HG03097 (cell line): ENCODE data around the gene MAP6.

Experiments
- ATAC-seq: cut with Tn5 transposase; IDR thresholded peaks from one replicate; pipeline ENCODE4 v1.9.1; 2021; ENCODE audit not compliant: unreplicated experiment, low FRiP score

MAP6 gene

DNA sequence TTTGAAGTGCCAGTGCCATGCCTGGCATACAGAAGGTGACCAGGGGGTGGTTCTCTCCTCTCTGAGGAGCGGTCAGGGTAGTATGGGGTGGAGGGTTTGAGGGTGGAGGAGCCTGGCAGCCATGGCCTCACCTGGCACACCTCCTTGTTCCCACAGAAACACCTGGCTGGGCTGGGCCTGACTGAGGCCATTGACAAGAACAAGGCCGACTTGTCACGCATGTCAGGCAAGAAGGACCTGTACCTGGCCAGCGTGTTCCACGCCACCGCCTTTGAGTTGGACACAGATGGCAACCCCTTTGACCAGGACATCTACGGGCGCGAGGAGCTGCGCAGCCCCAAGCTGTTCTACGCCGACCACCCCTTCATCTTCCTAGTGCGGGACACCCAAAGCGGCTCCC lies 97.2 kb downstream of the MAP6 start:
- ATAC-seq, result no peak

DNA sequence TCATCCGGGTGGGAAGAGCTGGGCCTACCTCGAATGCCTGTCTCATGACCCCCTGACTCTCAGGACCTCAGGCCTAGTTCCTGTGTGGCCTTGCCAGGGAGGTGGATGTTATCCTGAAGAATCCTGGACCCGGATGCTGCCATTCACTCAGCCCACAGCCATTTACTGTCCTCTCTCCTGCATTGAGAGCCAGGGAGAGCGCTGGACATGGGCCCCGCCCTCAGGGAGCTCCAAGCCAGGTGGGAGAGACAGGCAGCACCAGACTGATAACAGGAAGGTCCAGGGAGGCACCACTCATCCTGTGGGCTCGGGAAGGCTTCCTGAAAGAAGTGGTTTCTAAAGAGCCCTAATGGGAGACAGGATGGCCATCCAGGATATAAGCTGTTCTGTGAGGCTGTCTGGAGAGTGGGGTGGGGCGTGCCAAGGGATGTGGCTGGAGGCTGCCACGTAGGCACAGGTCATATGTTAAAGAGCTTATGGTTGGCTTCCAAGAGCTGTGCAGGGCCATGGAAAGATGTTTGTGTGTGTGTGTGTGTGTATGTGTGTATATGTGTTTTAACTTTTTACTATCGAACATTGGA lies 98.2 kb downstream of the MAP6 start:
- ATAC-seq, result no peak

DNA sequence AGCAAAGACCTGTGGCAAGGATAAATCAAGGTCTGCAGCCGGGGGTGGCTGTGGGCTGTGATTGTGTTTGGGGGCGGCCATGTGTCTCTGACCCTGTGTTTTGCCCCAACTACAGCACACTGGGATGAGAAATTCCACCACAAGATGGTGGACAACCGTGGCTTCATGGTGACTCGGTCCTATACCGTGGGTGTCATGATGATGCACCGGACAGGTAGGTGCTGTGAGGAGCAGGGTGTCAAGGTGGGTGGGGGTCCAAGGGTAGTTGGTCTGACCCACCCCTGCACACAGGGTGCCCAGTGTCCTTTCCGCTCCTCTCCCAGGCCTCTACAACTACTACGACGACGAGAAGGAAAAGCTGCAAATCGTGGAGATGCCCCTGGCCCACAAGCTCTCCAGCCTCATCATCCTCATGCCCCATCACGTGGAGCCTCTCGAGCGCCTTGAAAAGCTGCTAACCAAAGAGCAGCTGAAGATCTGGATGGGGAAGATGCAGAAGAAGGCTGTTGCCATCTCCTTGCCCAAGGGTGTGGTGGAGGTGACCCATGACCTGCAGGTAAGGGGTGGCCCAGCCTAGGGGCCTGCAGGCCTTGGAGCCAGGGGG lies 100.1 kb downstream of the MAP6 start:
- no peak for ATAC-seq

DNA sequence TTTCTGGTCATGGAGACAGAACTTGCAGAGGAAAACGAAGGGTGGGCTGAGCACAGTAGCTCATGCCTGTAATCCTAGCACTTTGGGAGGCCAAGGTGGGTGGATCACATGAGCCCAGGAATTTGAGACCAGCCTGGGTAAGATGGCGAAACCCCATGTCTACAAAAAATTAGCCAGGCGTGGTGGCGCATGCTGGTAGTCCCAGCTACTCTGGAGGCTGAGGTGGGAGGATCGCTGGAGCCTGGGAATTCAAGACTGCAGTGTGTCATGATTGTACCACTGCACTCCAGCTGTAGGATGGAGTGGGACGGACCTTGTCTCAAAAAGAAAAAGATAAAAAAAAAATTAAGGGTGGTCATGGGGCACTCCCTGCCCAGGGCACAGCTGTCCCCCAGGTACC lies 100.9 kb downstream of the MAP6 start:
- no peak for ATAC-seq

DNA sequence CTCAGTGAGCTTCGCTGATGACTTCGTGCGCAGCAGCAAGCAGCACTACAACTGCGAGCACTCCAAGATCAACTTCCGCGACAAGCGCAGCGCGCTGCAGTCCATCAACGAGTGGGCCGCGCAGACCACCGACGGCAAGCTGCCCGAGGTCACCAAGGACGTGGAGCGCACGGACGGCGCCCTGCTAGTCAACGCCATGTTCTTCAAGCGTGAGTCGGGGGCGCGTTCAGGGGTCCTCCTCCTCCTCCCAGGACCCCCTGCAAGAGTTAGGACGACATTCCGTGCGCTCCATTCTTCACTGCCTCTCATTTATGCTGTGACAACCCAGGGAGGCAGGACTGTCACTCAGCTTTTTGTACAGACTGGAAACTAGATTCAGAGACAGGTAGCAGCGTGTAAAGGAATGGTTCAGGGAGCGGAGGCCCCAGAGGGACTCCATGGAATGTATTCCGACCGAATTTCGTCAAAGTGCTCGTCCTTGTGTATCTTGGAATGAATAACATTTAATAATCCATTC lies 102.0 kb downstream of the MAP6 start:
- no peak for ATAC-seq

DNA sequence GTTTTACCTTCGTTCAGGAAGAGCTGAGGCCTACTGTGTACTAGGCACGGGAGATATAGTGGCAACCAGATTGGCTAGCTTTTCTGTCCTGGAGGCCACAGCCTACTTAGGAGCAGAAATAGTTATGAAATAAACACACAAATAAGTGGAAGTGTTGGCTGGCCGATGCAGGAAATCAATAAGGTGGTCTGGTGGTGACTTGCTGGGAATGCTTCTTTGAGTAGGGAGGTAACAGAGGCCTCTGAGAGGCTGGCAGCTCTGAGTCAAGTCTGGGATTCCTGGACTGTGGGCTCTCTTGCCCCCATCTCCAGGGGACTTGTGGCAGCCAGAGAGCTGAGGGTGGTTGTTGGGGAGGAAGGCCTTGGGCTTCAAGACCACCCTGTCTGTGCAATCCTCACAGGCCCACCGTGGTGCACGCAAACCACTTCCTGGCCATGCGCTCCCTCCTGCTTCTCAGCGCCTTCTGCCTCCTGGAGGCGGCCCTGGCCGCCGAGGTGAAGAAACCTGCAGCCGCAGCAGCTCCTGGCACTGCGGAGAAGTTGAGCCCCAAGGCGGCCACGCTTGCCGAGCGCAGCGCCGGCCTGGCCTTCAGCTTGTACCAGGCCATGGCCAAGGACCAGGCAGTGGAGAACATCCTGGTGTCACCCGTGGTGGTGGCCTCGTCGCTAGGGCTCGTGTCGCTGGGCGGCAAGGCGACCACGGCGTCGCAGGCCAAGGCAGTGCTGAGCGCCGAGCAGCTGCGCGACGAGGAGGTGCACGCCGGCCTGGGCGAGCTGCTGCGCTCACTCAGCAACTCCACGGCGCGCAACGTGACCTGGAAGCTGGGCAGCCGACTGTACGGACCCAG lies 102.7 kb downstream of the MAP6 start:
- no peak for ATAC-seq

DNA sequence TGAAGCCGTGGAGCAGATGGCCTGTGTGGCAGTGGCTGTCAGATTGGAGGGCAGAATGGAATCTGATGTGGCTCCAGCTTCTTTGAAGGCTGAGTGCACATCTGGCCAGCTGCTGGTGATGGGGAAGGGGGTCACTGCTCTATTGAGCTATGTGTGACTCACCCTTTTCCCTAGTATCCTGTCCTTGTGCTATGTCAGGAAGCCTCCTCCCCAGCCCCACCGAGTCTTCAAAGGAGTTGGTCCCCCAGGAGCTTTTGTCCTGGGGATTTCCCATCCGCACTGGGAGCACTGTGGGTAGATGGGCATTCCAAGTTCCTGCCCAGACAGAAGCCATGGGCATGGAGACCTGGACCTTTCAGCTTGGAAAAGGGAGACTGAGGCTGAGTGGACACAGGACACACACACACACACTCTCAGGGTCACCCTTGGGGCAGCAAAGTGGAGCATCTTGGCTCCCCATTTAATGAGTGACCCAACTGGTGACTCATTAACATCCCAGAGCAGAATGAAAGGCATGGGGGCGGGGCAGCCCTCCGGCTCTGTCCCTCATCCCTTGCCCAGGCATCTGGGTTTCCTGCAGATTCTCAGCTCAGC lies 103.5 kb downstream of the MAP6 start:
- no peak for ATAC-seq

DNA sequence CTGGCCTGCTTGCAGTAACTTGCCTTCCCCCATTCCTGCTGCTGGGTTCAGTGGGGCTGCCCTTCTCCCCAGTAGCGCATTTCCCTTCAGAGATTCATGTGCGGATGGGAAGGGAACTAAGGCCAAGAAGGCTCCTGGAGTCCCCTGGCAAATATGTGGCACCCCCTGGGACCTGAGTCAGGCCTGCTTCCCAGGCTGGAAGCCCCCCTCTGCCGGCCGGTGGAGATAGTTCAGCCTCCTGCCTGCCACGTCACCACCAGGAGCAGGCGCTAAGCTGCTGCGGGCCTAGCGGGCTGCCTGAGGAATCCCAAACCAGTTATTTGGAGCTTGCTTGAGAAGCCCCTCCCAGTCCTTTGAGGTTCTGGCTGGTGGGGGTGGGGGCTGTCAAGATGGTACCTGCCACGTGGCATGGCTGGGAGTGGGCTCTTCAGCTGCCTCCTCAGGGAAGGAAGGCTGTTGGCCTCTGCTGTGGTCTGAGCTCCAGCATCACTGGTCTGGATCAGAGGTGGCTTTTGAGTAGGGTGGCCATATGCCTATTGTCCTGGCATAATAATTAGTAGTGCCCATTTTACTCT lies 104.8 kb downstream of the MAP6 start:
- no peak for ATAC-seq

DNA sequence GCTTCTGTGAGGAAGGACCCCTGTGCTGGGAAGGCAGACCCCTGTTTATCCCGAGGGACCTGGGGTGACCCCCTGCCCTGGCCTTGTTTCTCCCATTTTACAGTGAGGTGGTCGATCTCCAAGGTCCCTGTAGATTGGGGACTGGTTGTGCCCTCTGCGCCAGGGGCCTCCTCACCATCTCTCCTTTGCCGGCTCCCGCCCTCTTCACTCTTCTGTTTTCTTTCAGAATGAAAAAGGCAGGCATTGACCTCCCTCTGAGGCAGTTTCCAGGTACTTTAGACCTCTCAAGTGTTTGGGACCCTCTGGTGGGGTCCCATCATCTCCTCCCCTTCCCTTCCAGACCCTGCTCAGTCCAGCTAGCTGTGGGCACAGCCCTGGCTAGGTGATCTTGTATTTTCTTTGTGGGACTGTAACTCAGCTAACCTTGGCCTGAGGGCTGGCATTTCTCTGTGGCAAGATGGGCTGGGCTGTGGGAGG lies 105.3 kb downstream of the MAP6 start:
- ATAC-seq, result no peak

DNA sequence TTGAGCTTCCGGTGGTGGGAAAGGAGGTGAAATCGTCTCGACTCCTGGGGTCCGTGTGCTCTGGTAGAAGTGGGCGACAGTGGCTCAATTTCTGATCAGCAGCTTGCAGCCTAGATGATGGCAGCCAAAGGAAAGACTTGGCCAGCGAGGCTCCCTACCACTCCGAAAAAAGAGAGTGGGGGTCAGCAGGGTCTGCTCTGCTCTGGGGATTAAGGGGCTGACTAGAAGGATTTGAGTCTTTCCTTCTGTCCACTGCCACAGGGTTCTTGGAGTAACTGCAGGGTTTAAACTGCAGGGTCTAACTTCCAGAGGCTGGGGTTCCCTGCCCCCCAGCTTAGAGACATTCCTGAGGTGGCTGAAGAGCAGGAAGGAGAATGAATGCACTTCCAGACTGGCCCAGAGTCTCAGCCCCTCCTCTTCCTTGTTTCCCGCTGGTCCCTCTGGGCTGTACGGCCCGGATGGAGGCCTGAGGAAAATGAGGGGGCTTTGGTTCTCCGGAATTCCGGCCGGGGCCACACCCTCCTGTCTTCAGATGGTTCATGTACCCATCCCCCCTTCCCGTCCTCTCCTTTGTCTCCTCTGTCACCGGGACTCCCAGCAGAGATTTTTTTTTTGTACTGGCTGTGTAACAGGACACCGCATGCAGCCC lies 105.9 kb downstream of the MAP6 start:
- ATAC-seq, result peak; percentile 7

DNA sequence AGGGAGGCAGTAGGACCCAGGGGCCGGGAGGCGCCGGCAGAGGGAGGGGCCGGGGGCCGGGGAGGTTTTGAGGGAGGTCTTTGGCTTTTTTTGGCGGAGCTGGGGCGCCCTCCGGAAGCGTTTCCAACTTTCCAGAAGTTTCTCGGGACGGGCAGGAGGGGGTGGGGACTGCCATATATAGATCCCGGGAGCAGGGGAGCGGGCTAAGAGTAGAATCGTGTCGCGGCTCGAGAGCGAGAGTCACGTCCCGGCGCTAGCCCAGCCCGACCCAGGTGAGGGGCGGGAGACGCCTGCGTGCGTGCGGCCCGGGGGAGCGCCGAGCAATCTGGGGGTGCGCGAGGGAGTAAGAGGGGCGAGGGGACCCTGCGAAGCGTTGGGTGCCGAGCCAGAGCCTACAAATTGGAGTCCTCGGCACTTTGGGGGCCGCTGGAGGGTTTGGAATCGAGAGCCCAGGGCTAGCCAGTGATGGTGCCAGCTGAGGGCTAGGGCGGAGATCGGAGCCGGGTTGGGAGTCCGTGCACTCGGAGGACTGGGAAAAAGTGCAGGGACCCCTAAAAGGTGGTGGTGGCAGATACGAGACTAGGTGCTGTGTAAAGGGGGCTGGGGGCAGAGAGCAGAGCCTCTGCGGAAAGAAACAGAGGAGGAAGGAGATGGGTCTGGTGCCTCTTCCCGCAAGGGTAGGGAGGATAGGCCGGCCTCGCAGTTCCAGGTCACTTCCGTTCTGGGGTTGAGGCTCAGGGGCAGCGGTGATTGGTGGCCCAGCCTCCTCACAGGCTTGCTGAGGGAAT lies 106.6 kb downstream of the MAP6 start, which contains the start of gene SERPINH1:
Gene SERPINH1, plus strand, starts transcription at position 206 of the 788 bp plus-strand sequence. CDS start 4,097 bp downstream, outside the sequence.
- peak; percentile 51 for ATAC-seq

DNA sequence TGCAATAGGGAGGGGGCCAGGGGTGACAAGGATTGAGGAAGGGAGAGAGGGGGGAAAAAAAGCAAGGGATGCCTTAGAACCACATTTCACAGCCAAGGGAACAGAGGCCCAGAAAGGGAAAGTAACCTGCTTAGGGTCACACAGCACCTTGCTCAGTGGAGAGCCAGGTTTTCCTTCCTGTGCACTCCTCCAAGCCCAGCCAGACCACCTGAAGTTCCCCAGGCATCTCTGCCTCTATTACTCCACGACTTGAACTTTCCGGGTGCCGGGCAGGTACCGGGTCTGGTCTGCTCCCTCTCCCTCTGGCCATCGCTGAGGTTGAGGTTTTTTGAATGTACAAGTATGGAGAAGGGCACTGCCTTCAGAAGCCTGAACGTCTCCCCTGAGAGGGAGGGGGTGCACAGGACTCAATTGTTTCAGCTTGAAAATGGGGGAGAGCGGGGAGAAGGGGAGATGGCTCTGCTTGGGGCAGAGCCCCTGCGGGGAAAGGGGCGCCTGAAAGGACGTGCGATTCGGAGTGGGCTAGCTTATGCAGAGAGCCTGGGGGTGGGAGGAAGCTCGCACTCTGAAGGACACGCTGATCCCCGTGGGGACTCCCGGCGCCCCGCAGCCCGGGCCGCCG lies 107.3 kb downstream of the MAP6 start:
- no peak for ATAC-seq

DNA sequence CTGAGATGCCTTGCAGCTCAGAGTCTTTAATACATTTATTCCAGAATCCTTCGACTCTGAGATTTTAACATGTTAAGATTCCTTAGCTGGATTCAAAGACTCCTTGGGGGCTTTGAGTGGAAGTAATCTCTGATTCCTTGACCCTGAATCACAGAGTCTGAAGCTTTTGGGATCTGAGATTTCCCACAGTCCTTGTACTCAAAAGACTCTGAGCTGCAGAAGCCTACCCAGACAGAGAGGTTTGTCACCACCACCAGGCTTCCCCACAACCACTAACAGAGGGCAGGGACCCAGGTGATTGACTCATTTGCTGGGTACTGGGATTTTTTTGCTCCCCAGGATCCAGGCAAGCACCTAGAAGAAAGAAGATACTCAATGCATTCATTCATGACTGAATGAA lies 108.2 kb downstream of the MAP6 start:
- no peak for ATAC-seq

DNA sequence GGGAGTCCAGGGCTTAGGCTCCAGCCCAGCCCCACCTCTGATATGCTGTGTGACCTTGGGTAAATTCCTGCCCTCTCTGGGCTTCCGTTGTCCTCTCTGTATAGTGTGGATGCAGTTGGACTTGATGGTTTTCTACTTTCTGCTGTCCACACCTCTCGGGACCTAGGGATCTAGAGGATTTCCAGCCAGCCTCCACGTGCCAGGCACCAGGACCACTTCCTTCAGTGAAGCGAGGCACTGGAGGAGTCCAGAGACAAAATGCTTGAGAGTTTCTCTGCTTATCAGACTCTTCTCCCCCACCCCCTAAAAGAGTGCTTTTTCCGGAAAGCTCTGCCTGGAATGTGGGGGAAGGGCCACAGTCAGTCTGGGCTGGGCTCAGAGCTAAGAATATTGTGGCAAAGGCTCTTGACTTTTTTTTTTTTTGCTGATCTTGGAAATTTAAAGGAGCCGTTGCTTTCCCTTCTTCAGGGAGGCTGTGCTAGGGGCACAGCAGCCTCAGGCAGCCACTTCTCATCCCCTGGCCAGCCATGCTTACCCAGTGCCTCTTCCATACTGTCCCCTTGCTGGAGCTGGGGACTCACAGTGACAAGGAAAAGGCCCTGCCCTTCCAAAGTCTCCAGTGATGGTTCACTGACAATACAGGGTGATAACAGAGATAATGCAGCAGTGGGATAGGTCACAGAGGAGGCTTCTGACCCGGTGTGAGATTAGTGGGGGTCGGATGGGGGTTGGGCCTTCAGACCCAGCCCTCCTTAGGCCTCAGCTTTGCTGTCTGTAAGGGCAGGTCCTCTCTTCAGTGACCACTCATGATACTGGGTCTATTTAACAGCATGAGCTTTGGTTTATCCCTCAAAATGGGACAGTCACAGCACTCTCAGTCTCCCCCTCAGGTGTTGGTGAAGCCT lies 109.6 kb downstream of the MAP6 start:
- ATAC-seq, result no peak

DNA sequence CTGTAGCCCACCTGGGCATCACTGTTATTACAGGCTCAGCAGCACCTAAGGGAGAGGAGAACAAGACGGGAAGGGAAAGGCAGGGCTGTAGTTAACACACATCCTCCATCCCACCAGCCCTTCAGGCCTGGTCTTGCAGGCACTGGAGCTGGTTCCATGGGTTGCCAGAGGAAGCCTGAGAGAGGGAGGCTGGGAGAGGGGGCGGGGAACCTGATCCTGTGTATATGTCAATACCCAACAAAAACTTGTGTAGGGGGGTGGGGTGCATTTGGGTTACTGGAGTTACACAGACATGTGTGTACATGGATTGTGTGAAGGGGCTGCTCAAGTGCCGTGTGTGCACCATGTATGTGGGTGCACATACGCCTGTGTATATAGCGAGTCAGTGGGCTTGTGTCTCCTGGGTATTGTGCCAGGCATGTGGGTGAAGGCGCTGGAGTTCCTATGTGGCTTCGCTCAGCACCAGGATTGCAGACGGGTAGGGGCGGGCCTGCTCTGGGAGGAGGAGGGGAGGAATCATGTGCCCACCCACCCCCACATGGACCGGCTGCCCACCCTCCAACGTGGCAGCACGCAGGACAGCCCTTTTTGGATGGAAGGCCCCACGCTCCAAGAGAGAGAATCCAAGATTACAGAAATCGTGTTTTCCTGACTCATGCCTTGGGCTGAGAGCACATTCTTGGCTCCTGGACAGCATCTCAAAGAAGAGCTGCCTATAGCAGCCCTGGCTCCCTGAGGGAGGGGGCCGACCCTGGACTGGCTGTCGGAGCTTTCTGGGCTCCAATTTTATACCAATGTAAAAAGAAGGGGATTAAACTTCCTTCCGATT lies 111.0 kb downstream of the MAP6 start:
- no peak for ATAC-seq

DNA sequence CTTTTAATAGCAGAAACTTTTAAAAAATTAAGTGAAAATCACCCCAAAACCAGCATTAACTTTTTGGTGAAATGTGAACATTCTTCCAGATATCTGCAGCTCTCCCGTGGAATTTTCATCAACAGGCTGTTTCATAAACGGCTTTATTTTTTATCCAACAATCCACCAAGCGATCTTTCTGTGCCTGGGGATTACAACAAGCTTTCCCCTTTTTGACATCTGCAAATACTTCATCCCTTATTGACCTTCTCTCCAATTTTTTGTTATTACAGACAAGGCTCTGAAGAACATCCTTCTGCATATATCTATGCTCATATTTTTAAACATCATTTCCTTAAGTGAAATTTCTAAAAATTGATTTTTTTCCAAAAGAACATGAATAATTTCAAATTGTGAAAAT lies 112.6 kb downstream of the MAP6 start:
- ATAC-seq, result no peak
